Measurements from ENCODE around the gene BDKRB2.

BDKRB2 gene

DNA sequence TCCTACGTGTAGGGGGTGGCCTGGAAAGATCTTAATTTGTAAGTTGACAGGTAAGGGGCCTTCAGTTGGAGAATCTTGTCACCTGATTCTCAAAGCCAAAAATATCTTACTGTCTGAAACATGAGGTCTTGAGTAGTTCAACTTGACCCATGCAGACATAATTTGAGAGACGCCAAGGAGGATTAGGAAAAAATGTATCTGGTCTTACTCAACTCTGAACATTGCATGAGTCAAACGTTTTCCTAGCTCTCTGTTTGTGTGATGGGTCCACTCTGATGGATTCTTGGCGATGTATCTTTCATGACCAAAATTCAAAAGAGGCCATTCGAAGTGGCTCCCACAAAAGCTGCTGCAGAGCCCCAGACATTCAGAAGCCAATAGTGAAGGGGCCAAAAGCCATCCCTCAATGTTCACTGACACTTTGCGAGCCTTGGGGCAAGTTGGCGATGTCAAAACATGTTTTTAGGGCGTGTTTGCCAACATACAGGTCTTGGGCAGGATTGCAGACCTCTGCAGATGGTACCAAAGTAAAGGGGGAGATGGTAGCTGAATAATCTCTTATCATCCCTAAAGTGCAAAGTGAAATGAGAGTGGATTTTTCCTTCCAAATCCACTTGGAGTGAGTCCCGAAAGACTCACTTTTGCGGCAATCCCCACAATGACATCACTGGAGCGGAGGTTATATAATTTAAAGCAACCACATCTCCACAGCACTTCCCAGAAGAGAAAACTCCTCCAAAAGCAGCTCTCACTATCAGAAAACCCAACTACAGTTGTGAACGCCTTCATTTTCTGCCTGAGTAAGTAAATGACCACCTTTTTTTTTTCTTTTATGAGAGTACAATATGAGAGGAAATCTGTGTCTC lies 51.1 kb downstream of the BDKRB2 start, which contains the start of gene BDKRB1:
TSS of gene BDKRB1 (plus strand) at position 710 of the 866 bp plus-strand sequence. CDS start 7,473 bp downstream, outside the sequence.
- no peak for DNase-seq

DNA sequence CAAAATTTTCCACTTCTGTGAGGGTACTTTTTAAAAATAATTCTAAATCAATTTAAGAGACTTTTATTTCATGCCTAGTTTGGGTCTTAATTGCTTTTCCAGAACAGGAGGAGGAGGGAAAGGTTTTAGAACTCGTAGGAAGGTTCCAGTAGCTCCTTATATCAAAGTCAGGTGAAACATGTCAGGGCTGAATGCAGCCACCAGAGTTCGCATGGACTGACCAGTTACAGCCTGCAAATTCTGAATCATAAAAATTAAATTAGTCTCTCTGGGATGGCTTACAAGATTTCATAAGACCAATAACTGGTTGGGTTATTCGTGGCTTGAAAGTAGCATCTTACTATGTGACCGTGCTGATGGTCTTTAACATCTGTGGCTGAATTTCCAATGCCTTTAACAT lies 51.8 kb downstream of the BDKRB2 start:
- no peak for DNase-seq

DNA sequence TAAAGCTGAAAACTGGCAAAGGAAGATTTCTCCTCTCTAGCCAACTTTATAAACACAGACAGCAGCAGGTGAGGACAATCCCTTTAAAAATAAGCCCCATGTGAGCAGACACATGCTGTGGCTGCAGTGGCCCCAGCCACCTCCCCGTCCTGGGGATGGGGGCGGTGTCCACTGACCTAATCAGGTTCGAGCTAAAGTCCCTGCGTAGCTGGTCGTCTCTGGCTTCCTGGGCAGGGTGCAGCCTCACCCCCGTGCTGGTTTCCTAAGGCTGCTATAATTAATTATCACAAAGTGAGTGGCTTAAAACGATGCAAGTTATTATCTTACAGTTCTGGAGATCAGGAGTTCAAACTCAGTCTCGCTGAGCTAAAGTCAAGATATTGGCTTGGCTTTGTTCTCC lies 52.4 kb downstream of the BDKRB2 start:
- DNase-seq: no peak

DNA sequence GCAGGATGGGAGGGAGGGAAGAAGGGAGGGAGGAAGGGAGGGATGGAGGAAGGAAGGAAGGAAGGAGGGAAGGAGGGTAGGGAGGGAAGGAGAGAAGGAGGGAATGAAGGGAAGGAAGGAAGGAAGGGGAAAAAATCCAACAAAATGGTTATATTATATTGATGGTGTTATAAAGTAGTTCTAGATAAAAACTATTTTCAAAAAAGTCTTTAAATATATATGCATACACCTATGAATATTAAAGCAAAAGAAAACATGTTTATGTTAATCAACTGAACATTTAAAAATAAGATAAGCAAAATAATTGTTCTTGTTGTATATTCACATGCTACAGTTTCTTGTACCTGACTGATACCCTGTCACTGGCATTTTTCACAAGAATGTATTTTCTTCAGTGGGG lies 53.3 kb downstream of the BDKRB2 start:
- no peak for DNase-seq

DNA sequence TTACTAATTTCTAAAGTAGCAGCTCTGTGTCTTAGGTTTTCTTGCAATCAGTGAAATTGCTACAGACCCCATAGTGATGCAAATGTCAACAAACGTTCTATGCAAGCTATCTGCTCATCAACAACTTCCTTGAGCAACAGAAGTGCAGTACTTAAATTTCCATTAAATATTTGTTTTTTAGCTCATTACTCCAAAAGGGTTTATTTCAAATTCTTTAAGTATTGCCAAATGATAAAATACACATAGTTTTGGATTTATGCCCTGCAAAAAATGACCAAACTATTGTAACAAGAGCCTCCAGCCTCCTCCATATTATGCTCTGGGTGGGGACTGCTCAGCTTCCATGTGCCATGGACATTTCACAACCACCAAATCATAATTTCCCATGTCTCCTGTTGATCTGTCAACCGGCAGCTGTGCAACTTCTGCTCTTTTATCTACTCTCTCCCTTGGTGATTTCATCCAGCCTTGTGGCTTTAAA lies 55.7 kb downstream of the BDKRB2 start:
- DNase-seq: no peak

DNA sequence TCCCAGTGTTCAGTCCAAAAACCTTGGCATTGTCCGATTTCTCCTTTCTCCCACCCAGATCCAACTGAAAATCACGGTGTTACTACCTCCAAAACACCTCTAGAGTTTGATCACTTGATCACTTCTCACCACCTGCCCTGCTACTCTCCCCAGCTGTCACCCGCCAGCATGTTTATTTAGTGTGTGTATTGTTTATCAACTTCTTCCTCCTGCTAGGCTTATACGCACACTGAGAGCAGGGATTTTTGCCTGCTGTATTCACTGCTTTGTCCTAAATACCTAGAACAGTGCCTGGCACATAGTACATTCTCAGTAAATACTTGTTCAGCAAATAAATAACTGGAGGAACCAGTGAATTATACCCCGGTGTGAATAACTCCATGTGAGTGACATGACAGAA lies 56.4 kb downstream of the BDKRB2 start:
- no peak for DNase-seq

DNA sequence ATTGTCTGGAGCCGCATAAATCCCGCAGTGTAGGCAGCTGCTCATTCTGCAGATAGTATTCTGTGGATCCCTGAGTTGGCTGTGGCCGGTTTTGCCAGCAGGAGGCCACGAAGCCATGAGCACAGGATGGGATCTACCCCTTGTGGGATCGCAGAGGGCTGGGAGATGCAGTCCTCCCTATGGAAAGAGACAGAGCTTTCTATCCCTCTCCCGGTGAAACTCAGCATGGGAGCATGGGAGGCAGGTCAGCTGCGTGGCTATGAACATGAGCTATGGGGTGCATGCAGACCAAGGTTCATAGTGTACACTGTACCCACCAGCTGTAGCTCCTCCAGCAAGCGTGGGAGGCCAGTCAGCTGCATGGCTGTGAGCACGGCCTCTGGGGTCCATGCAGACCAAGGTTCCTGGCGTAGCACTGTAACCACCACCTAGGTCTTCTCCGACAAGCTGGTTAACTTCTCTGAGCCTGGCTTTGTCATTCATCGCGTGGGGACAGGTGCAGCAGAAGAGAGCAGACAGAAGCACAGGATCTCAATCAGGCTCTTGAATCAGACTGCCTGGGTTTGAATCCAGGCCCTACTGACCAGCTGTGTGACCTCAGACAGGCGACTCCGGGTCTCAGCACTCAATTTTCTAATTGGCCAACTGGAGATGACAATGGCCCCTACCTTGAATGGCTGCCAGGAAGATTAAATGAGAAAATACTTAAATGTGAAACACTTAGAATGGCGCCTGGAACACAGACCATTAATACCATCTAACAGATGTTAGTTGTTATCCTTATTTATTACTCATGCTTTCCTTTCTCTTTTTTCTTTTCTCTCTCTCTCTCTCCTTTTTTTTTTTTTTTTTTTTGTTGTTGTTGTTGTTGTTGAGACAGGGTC lies 57.4 kb downstream of the BDKRB2 start:
- DNase-seq: no peak

DNA sequence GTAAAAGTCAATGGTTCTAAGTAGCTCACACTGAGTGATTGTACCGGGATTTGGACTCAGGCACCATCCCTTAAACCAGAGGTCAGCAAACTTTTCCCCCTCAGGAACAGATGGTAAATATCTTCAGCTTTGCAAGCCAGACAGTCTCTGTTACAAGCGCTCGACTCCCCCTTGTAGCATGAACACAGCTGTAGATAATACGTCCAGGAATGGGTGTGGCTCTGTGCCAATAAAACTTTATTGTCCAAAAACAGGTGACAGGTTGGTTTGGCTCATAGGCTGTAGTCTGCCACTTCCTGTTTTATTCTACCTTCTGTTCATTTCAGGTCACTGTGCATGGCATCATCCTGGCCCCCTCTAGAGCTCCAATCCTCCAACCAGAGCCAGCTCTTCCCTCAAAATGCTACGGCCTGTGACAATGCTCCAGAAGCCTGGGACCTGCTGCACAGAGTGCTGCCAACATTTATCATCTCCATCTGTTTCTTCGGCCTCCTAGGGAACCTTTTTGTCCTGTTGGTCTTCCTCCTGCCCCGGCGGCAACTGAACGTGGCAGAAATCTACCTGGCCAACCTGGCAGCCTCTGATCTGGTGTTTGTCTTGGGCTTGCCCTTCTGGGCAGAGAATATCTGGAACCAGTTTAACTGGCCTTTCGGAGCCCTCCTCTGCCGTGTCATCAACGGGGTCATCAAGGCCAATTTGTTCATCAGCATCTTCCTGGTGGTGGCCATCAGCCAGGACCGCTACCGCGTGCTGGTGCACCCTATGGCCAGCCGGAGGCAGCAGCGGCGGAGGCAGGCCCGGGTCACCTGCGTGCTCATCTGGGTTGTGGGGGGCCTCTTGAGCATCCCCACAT lies 58.9 kb downstream of the BDKRB2 start:
- DNase-seq: no peak

DNA sequence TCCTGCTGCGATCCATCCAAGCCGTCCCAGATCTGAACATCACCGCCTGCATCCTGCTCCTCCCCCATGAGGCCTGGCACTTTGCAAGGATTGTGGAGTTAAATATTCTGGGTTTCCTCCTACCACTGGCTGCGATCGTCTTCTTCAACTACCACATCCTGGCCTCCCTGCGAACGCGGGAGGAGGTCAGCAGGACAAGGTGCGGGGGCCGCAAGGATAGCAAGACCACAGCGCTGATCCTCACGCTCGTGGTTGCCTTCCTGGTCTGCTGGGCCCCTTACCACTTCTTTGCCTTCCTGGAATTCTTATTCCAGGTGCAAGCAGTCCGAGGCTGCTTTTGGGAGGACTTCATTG lies 59.5 kb downstream of the BDKRB2 start:
- DNase-seq: no peak

DNA sequence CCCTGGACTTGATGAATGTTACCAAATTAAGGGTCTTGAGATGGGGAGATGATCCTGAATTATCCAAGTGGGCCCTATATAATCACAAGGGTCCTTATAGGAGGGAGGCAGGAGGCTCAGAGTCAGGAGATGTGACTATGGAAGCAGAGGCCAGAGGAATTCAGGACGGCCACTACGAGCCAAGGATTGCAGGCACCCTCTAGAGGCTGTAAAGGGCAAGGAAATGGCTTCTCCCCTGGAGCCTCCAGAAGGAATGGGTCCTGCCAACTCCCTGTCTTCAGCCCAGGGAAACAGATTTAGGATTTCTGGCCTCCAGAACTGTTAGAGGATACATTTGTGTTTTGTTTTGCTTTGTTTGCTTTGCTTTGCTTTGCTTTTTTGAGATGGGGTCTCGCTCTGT lies 60.2 kb downstream of the BDKRB2 start:
- DNase-seq: no peak

DNA sequence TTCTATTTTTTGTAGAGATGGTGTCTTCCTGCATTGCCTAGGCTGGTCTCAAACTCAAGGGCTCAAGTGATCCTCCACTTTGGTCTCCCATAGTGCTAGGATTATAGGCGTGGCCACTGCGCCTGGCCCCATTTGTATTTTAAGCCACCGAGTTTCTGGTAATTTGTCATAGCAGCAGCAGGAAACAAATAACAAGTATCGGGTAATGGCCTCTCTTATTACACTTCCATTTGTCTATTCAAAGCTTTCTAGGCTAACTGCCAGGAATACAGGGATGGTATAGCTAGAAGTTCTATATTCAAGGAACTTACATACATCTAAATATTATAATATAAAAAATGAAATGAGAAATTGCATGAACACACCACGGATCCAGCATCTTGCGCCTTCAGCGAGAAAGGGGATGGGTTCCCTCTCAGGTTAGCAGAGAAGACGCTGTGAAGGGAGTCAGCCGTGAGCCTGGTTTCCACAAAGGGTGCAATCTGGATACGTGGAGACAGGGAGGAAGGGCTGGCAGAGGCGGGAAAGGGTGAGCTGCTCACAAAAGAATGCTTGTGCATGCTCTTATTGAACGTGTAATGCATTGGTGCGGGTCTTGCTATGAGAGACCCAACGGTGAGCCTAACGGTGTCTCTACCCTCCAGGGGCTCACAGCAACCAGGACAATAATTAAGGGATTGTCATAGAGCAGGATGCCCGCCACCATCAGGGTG lies 60.9 kb downstream of the BDKRB2 start:
- no peak for DNase-seq

DNA sequence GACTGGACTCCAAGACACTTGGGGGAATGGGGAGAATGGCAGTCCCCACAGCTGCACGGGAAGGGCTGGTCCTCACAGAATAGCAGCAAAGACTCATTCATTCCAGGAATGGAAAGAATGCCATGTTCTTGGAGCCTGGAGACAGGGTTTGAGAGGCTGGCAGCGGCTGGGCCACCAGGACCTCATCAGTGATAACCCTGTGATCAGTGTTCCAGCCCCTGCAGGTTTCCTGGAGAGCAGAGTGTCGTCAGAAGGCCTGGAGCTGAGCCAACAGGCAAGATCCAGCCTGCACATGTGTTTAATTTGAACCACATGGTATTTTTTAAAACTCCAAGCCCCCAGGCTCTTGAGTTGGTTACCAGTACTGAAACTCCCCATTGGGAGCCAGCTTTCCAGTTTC lies 62.7 kb downstream of the BDKRB2 start:
- no peak for DNase-seq

DNA sequence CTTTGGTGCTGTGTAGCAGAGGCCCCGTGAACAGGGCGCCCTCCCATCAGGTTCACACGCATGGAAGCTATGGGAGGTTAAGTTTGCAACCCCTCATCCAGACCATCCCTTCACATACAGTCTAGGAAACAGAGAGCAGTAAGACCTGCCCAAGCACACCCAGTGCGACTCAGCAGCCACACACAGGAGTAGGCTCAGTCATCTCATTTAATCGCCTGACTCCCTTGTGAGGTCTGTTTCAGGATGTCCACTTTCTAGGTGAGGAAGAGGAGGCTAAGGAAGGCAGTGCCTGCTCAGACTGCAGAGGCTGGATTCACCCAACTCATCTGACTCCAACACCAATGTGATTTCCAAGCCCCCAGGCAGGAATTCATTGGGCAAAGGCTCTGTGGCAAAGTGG lies 63.3 kb downstream of the BDKRB2 start:
- no peak for DNase-seq

DNA sequence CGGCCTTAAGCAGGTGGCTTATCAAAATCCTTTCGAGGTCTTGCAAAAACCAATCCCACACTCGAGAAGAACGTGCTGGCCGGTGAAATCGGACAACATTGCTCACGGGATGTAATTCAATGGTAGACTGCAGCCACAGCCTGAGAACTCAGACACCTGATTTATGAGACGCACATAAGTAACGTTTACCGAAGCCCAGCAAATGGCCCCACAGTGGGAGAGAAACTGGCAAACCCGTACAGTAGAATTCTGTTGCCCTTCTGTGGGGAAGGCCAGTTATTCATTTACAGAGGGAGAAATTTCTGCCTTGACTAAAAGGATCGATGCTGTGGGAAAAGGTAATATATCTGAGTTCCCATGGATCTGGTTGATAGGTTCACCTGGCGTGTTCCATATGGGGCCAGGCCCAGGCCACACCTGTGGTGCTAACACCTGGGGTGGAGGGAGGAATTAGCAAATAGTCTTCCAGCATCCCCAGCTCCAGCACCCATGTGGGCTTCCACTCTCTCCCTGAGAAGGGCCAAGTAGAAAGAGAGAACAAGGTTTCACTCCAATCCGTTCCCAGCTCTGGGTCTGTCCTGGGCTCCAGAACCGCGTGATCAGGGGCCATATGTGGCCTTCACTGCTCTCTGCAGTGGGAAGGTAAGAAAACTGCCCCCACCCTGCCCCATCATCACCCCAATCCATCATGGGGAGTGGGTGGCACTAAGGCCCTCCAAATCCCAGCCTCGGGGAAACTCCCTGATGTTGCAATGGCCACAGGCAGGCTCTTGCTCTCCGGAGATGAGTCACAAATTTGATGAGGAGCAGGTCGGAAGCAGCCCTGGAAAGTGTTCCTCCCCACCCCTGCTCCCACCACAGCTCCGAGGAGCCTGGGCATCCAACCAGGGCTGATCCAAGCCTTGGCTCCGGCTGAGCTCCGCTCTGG lies 64.1 kb downstream of the BDKRB2 start:
- DNase-seq: no peak

DNA sequence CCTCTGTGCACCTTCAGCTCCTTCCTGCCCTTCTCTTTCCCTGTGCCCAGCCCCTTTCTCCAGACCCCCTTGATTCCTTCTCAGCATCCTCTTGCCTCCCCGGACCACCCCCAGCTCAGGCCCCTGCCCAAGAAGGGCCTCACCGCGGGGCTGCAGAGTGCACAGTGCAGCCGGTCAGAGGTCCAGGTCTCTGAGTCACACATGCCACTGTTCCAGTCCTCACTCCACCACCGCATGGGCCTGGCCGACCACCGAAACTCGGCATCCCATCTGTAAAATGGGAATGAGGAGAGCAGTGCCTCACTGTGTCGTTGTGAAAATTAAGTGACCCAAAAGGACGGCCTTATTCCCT lies 64.7 kb downstream of the BDKRB2 start:
- DNase-seq: no peak

DNA sequence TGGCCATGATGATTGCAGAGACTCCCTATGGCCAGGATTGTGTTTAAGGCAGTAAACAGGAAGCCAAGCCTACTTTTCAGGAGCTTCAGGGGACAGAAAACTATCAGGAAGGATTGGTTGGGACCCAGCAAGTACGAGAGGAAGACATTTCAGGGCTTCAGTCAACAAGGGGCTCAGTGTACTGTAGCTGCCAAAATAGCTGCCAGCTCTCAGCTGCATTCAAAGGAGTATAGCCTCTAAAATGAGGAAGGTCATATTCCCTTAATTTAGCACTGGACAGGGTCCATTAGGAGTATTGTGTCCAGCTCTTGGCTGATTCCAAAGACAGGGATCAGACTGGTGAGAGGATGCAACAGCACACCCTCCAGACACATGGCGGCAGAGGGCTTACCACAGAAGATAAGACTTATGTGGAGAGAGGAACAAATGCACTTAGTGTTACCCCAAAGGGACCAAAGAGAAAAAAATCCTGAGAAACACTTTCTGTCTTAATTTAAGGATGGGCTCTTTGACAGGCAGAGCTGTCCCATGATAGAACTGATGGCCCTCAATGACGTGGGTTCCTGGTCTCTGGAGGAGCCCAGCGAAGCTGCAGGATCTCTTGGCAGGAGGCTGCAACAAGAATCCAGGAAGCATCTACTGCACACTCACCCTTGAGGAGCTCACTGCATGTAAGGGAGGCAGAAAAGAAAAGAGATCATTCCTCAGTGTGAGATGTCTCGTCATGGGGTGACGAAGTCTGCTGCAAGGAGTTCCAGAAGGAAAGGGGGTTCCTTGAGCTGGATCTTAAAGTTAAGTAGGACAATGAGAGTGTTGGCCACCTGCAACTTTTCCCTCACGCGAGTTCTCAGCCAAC lies 66.2 kb downstream of the BDKRB2 start:
- DNase-seq: no peak

DNA sequence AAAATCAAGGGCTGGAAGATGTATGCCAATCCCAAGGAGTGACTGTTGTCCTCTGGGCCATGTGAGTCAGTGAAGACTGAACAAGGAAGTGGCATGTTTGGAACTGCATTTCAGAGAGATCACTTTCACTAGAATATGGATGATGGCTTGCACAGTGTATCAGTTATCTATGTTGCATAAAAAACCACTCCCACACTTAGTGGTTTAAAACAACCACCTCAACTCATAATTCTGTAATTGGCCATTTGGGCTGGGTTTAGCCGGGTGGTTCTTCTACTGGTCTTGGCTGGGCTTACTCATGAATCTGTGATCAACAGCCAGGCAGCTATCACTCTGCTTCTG lies 66.8 kb downstream of the BDKRB2 start:
- no peak for DNase-seq

DNA sequence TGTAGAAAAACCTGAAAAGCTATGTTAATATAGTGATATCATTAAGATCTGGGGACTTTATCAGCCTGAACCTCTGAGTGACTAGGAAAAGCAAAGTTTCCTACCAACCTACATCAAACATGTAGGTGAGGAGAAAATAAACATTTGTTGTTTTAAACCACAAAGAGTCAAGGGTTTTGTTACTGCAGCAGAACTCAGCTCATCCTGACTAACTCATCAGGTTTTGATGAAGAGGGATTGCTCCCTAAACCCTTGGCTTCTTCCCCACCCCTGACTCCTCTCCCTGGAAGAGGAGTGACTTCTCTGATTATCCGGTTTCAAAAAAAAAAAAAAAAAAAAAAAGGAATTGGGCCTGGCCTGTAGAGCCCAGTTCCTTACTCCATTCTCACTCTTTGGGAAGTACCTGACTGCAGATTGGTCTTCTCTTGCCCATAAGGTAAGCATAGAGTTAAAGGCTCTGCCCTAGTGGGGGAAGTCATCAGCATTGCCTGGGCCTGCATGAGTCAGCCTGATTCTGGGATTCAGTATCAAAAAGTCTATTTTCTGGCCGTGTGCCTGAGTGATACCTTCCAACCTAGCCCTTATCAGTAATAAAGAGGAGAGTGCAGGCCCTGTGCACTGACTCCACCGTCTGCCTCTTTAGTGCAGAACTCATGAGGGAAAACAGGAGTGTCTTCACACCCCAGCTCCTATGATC lies 68.3 kb downstream of the BDKRB2 start:
- DNase-seq: no peak

DNA sequence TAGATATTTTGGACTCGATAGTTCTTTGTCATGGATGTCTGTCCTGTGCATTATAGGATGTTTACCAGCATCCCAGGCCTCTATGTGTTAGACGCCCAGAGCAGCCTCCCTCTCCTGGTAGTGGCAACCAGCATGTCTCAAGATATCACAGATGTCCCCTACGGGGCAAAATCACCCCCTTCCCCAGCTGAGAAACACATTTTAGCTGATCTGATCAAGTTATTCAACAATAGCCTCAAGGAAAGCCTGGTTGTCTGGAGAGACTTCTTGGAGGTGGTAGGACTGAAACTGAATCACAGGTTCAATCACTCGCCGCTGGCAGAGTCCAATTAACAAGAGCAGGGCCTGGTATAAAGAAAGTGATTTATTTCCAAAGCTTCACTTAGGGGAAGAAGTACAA lies 69.0 kb downstream of the BDKRB2 start:
- DNase-seq: no peak

DNA sequence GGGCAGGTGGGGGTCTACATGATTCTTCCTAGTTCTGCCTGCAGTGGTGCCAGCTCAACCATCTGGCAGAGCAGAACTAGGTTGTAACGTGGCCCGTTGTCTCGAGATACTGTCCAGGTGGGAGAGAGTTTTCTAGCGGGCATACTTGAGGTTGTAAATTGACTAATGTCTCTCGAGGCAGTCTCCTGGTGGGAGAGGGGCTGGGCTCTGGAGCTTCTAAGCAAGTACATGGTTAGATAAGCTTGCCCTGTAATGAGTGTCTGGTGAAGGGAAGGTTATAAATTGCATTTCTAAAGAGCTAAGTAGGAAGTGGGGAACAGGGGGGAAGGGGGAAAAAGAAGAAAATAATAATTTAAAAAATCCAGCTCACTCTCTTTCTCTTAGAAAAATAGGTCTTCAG lies 69.5 kb downstream of the BDKRB2 start:
- no peak for DNase-seq
